ENCODE measurements around the gene RPTOR.

Gene RPTOR

DNA sequence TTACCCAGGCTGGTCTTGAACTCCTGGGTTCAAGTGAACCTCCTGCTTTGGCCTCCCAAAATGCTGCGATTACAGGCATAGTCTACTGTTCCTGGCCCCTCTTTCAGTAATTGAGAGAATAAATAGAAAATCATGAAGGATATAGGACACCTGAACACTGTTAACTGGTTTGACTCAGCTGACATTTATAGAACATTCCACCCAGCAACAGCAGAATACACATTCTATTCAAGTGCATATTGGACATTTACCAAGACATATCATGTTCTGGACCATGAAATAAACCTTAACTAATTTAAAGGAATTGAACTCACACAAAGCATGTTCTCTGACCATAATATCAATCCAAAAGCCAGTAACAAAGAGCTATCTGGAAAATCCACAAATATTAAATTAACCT is 470.5 kb downstream of the RPTOR start:
- Histone ChIP-seq H3K4me3 (replicated peaks; ENCODE audit: insufficient read depth, low read length) (no peak overlapping the region), H3K27ac (replicated peaks) (no peak overlapping the region), H3K27me3 (ENCODE audit: insufficient read depth, poor library complexity, severe bottlenecking) (no peaks in the 10 kb centered on the region)
- TF ChIP-seq, protein P1, sequence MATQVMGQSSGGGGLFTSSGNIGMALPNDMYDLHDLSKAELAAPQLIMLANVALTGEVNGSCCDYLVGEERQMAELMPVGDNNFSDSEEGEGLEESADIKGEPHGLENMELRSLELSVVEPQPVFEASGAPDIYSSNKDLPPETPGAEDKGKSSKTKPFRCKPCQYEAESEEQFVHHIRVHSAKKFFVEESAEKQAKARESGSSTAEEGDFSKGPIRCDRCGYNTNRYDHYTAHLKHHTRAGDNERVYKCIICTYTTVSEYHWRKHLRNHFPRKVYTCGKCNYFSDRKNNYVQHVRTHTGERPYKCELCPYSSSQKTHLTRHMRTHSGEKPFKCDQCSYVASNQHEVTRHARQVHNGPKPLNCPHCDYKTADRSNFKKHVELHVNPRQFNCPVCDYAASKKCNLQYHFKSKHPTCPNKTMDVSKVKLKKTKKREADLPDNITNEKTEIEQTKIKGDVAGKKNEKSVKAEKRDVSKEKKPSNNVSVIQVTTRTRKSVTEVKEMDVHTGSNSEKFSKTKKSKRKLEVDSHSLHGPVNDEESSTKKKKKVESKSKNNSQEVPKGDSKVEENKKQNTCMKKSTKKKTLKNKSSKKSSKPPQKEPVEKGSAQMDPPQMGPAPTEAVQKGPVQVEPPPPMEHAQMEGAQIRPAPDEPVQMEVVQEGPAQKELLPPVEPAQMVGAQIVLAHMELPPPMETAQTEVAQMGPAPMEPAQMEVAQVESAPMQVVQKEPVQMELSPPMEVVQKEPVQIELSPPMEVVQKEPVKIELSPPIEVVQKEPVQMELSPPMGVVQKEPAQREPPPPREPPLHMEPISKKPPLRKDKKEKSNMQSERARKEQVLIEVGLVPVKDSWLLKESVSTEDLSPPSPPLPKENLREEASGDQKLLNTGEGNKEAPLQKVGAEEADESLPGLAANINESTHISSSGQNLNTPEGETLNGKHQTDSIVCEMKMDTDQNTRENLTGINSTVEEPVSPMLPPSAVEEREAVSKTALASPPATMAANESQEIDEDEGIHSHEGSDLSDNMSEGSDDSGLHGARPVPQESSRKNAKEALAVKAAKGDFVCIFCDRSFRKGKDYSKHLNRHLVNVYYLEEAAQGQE (IDR thresholded peaks at IDR 0.05; ENCODE audit: insufficient replicate concordance, low read depth), result no peak
- TF ChIP-seq GABPA (IDR thresholded peaks at IDR 0.05; ENCODE audit: low read depth), result no peak
- TF ChIP-seq SPI1 (IDR thresholded peaks at IDR 0.05; ENCODE audit: borderline replicate concordance, low read depth), result no peak
- TF ChIP-seq, protein P2, sequence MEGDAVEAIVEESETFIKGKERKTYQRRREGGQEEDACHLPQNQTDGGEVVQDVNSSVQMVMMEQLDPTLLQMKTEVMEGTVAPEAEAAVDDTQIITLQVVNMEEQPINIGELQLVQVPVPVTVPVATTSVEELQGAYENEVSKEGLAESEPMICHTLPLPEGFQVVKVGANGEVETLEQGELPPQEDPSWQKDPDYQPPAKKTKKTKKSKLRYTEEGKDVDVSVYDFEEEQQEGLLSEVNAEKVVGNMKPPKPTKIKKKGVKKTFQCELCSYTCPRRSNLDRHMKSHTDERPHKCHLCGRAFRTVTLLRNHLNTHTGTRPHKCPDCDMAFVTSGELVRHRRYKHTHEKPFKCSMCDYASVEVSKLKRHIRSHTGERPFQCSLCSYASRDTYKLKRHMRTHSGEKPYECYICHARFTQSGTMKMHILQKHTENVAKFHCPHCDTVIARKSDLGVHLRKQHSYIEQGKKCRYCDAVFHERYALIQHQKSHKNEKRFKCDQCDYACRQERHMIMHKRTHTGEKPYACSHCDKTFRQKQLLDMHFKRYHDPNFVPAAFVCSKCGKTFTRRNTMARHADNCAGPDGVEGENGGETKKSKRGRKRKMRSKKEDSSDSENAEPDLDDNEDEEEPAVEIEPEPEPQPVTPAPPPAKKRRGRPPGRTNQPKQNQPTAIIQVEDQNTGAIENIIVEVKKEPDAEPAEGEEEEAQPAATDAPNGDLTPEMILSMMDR (IDR thresholded peaks at IDR 0.05; ENCODE audit: insufficient read depth, low read length), result no peak
- TF ChIP-seq POLR2AphosphoS5 (IDR thresholded peaks at IDR 0.05; ENCODE audit: low read depth), result no peak
- no peak for DNase-seq (ENCODE audit: low read depth in 1 of 2, low spot score in 1 of 2)
